Measurements from ENCODE around the gene SCART1. TPM values are rescaled to one million over a fixed set of nuclear protein-coding genes. Genes with fewer than 3 reads are reported as not detected.
"Not testable (repeated sequence)": the region's sequence is repeated elsewhere in the genome, so short reads cannot be mapped to it uniquely, and the experiment has no call there.

SCART1 gene
- total and polyA plus RNA-seq, 4 donors: 0.33 to 4.8 (median 2.0) TPM

GRCh38 chr10:133422807-133423771 lies 30.7 kb upstream of the SCART1 start:
- peaks cover 0 to 5% (median 0%) of the 10 kb centered on the region in 4 donors for H3K9me3 ChIP-seq (ENCODE audit: control insufficient read depth in 4 of 4, insufficient read depth in 3 of 4, low read length in 3 of 4)
- H3K36me3 ChIP-seq (ENCODE audit: control insufficient read depth in 4 of 4, insufficient read depth in 4 of 4, low read length in 4 of 4): peaks cover 0 to 26% (median 5%) of the 10 kb centered on the region in 4 donors
- no peak overlapping the region for H3K4me3 ChIP-seq
- no peak overlapping the region for H3K9ac ChIP-seq (ENCODE audit: insufficient read depth in 1 of 2, low read length in 2 of 2)
- peaks cover 0 to 4% (median 0%) of the 10 kb centered on the region in 3 donors for H3K27me3 ChIP-seq (ENCODE audit: control insufficient read depth in 3 of 3, insufficient read depth in 3 of 3, low read length in 2 of 3)
- no peak overlapping the region for H3K27ac ChIP-seq (ENCODE audit: low read depth in 1 of 2, low read length in 1 of 2)
- peaks cover 0 to 5% (median 0%) of the 10 kb centered on the region in 5 donors for H3K4me1 ChIP-seq (ENCODE audit: control insufficient read depth in 5 of 5, insufficient read depth in 5 of 5, low read length in 5 of 5)
- WGBS, 2 donors: 17 to 25% methylated on average over 60 to 88 of the region's 88 CpGs
- ATAC-seq (ENCODE audit: insufficient read depth, low FRiP score) (no peak), DNase-seq (peak in 1 of 3 donors; percentile 7)
- no peak for TF ChIP-seq CTCF (IDR thresholded peaks at IDR 0.05; ENCODE audit: control extremely low read depth, extremely low read depth)

GRCh38 chr10:133424102-133424501 lies 29.6 kb upstream of the SCART1 start:
- 0% methylated on average over 14 of the region's 46 CpGs; no CpG with 5 or more reads in 1 of the 2 donors for WGBS, 2 donors
- H3K27ac ChIP-seq (ENCODE audit: low read depth in 1 of 2, low read length in 1 of 2); DNase-seq; H3K9me3 ChIP-seq (ENCODE audit: control insufficient read depth in 4 of 4, insufficient read depth in 3 of 4, low read length in 3 of 4); ATAC-seq (ENCODE audit: insufficient read depth, low FRiP score); H3K4me3 ChIP-seq; H3K27me3 ChIP-seq (ENCODE audit: control insufficient read depth in 3 of 3, insufficient read depth in 3 of 3, low read length in 2 of 3); H3K4me1 ChIP-seq (ENCODE audit: control insufficient read depth in 5 of 5, insufficient read depth in 5 of 5, low read length in 5 of 5); H3K9ac ChIP-seq (ENCODE audit: insufficient read depth in 1 of 2, low read length in 2 of 2): not testable (repeated sequence)
- H3K36me3 ChIP-seq (ENCODE audit: control insufficient read depth in 4 of 4, insufficient read depth in 4 of 4, low read length in 4 of 4): peaks cover 0 to 20% (median 3%) of the 10 kb centered on the region in 4 donors

DNA sequence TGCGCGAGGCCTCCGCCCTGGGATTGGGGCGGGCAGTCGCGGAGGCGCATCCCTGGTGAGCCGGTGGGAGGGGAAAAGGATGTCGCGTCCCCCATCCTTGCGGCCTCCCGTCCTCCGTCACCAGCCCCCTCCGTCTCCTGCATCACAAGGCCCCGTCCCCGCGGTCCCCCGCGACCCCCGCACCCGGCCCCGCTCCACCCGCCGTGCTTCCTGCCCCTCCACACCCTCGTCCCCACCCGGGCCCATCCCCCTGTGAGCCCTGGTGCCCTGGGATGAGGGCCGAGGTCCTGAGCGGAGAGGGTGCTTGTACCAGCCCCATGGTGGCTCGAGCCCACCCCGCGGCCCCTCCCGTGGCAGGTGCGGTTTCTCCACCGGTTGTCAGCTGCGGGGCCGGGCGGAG lies 29.1 kb upstream of the SCART1 start, which contains the start of gene SPRN:
SPRN (minus strand) TSS at position 25 of the 400 bp plus-strand sequence. CDS start 944 bp downstream, outside the sequence.
- H3K4me1 ChIP-seq (ENCODE audit: control insufficient read depth in 5 of 5, insufficient read depth in 5 of 5, low read length in 5 of 5); H3K4me3 ChIP-seq; H3K27me3 ChIP-seq (ENCODE audit: control insufficient read depth in 3 of 3, insufficient read depth in 3 of 3, low read length in 2 of 3); H3K9ac ChIP-seq (ENCODE audit: insufficient read depth in 1 of 2, low read length in 2 of 2); ATAC-seq (ENCODE audit: insufficient read depth, low FRiP score); DNase-seq; H3K9me3 ChIP-seq (ENCODE audit: control insufficient read depth in 4 of 4, insufficient read depth in 3 of 4, low read length in 3 of 4); H3K27ac ChIP-seq (ENCODE audit: low read depth in 1 of 2, low read length in 1 of 2): not testable (repeated sequence)
- peaks cover 0 to 16% (median under 1%) of the 10 kb centered on the region in 4 donors for H3K36me3 ChIP-seq (ENCODE audit: control insufficient read depth in 4 of 4, insufficient read depth in 4 of 4, low read length in 4 of 4)
- 18 to 20% methylated on average over 8 to 12 of the region's 37 CpGs for WGBS, 2 donors

DNA sequence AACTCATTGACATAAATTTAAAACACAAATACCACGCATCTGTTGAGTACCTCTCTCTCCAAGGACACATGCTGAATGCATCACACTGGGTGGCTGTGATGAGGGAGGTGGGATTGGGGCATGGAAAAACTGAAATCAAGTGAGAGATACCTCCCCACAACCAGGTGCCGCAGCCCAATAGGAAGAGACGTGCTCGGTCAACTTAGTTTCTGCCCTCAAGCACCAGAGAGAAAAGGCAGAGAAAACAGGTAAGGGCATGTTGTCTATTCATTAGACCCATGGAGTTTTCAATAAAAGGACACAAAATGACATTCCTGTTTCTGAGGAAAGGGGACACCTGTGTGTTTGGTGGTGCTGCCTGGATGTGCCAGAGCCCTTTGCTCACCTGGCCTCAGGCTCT lies 24.2 kb upstream of the SCART1 start:
- WGBS, 2 donors: 81 to 86% methylated on average over 4 of the region's 4 CpGs
- H3K27ac ChIP-seq (ENCODE audit: low read depth in 1 of 2, low read length in 1 of 2): not testable (repeated sequence)

GRCh38 chr10:133431888-133432613 lies 21.7 kb upstream of the SCART1 start:
- not testable (repeated sequence) for H3K9ac ChIP-seq (ENCODE audit: insufficient read depth in 1 of 2, low read length in 2 of 2); ATAC-seq (ENCODE audit: insufficient read depth, low FRiP score)
- WGBS, 2 donors: 67 to 74% methylated on average over 6 of the region's 9 CpGs

More for the DNA sequence above, 24.2 kb upstream of the SCART1 start:
- ATAC-seq (ENCODE audit: insufficient read depth, low FRiP score); H3K27me3 ChIP-seq (ENCODE audit: control insufficient read depth in 3 of 3, insufficient read depth in 3 of 3, low read length in 2 of 3); H3K9ac ChIP-seq (ENCODE audit: insufficient read depth in 1 of 2, low read length in 2 of 2); DNase-seq; H3K36me3 ChIP-seq (ENCODE audit: control insufficient read depth in 4 of 4, insufficient read depth in 4 of 4, low read length in 4 of 4); H3K4me3 ChIP-seq; H3K4me1 ChIP-seq (ENCODE audit: control insufficient read depth in 5 of 5, insufficient read depth in 5 of 5, low read length in 5 of 5); H3K9me3 ChIP-seq (ENCODE audit: control insufficient read depth in 4 of 4, insufficient read depth in 3 of 4, low read length in 3 of 4): not testable (repeated sequence)

DNA sequence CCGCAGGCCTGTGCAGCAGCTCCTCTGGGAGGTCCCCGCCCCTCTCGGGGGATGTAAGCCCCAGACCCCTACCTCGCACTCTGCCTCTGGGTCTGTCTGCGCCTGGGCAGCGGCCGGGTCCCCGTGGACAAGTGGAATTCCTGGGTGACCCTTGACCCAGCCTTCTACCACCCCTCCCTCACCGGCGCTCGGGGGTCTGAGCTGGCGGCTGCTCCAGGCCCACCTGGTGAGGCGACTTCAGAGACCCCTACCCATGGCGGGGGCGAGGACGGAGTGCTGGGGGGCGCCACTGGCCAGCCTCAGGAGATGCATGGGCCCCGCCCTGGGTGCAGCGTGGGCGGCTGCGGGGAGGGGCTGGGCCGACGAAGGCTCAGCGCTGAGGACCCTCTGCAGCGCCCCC lies 21.0 kb upstream of the SCART1 start:
- DNase-seq: not testable (repeated sequence)
- 65 to 74% methylated on average over 7 to 11 of the region's 25 CpGs for WGBS, 2 donors

More at GRCh38 chr10:133431888-133432613, 21.7 kb upstream of the SCART1 start:
- DNase-seq; H3K36me3 ChIP-seq (ENCODE audit: control insufficient read depth in 4 of 4, insufficient read depth in 4 of 4, low read length in 4 of 4); H3K4me3 ChIP-seq; H3K4me1 ChIP-seq (ENCODE audit: control insufficient read depth in 5 of 5, insufficient read depth in 5 of 5, low read length in 5 of 5); H3K27ac ChIP-seq (ENCODE audit: low read depth in 1 of 2, low read length in 1 of 2); H3K27me3 ChIP-seq (ENCODE audit: control insufficient read depth in 3 of 3, insufficient read depth in 3 of 3, low read length in 2 of 3); H3K9me3 ChIP-seq (ENCODE audit: control insufficient read depth in 4 of 4, insufficient read depth in 3 of 4, low read length in 3 of 4): not testable (repeated sequence)

More for the DNA sequence above, 21.0 kb upstream of the SCART1 start:
- not testable (repeated sequence) for H3K27me3 ChIP-seq (ENCODE audit: control insufficient read depth in 3 of 3, insufficient read depth in 3 of 3, low read length in 2 of 3); H3K9me3 ChIP-seq (ENCODE audit: control insufficient read depth in 4 of 4, insufficient read depth in 3 of 4, low read length in 3 of 4); H3K4me3 ChIP-seq; H3K36me3 ChIP-seq (ENCODE audit: control insufficient read depth in 4 of 4, insufficient read depth in 4 of 4, low read length in 4 of 4); H3K27ac ChIP-seq (ENCODE audit: low read depth in 1 of 2, low read length in 1 of 2); H3K9ac ChIP-seq (ENCODE audit: insufficient read depth in 1 of 2, low read length in 2 of 2); H3K4me1 ChIP-seq (ENCODE audit: control insufficient read depth in 5 of 5, insufficient read depth in 5 of 5, low read length in 5 of 5)
- ATAC-seq (ENCODE audit: insufficient read depth, low FRiP score): peak; percentile 19
